Transverse colon (tissue), 4 donors: ENCODE results near the gene IGIP.

Source experiments
- EP300 ChIP-seq: sonication (generic); formaldehyde crosslinking; IDR thresholded peaks from one replicate; pipeline ENCODE4 v1.6.1; 2017; ENCODE audit warnings: antibody characterized with exemption, low read depth
- POLR2A ChIP-seq: fragments of 450-650 bp; IDR thresholded peaks from one replicate; pipeline ENCODE4 v1.6.1; 2016; ENCODE audit warnings: antibody characterized with exemption, mild to moderate bottlenecking, moderate library complexity
- POLR2AphosphoS5 ChIP-seq, 3 donors: sonication (generic); formaldehyde crosslinking; IDR thresholded peaks; one replicate each; pipeline ENCODE4 v1.6.1; 2016; ENCODE audit warnings: antibody characterized with exemption in 3 of 3
- TF ChIP-seq, protein P1 (sequence below), 5 experiments: fragments of 200-600 bp in 3 of 5; fragments of 450-650 bp in 2 of 5; sonication (generic) in 3 of 5; IDR thresholded peaks; 1 replicate in 2 of 5; 2 replicates in 3 of 5; pipeline ENCODE4 v1.5.1; 2016 to 2017; ENCODE audit warnings: antibody characterized with exemption in 5 of 5, inconsistent platforms in 3 of 5, mild to moderate bottlenecking in 2 of 5, moderate library complexity in 1 of 5

DNA sequence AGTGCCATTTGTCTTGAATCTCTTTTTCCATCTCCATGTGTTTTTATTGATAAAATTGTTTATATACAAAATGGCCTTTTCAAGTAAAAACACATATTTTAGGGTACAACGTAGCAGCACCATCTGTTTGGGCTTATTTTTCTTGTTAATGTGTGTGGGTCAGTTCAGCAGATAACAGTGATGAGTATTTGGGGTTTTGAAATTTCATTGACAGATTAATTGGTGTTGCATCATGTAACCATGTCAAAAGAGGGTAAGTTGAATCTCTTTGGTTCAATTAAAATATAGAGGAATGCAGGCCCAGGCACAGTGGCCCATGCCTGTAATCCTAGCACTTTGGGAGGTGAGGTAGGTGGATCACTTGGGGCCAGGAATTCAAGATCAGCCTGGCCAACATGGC is 31.9 kb upstream of the IGIP start:
- TF ChIP-seq POLR2A = no peak
- TF ChIP-seq, protein P1, sequence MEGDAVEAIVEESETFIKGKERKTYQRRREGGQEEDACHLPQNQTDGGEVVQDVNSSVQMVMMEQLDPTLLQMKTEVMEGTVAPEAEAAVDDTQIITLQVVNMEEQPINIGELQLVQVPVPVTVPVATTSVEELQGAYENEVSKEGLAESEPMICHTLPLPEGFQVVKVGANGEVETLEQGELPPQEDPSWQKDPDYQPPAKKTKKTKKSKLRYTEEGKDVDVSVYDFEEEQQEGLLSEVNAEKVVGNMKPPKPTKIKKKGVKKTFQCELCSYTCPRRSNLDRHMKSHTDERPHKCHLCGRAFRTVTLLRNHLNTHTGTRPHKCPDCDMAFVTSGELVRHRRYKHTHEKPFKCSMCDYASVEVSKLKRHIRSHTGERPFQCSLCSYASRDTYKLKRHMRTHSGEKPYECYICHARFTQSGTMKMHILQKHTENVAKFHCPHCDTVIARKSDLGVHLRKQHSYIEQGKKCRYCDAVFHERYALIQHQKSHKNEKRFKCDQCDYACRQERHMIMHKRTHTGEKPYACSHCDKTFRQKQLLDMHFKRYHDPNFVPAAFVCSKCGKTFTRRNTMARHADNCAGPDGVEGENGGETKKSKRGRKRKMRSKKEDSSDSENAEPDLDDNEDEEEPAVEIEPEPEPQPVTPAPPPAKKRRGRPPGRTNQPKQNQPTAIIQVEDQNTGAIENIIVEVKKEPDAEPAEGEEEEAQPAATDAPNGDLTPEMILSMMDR (IDR thresholded peaks at IDR 0.05) = no peak
- no peak for TF ChIP-seq EP300
- no peak for TF ChIP-seq POLR2AphosphoS5 (IDR thresholded peaks at IDR 0.05)
